ENCODE data around the gene KDM7A. TPM values are rescaled to one million over a fixed set of nuclear protein-coding genes. Genes with fewer than 3 reads are reported as not detected.

The KDM7A gene
- total RNA-seq, 1 donor from 2014 or later = 11.3 TPM

- DNase-seq (ENCODE audit: low spot score) = no peak
Measured at GRCh38 chr7:140056431-140057142, 120.2 kb downstream of the KDM7A start.

GRCh38 chr7:140055833-140056232, 121.0 kb downstream of the KDM7A start:
- no peak for DNase-seq (ENCODE audit: low spot score)

- no peak for DNase-seq (ENCODE audit: low spot score)
Measured at GRCh38 chr7:140054751-140055150, 122.0 kb downstream of the KDM7A start.

- DNase-seq (ENCODE audit: low spot score) = no peak
Measured at GRCh38 chr7:140053812-140054539, 122.8 kb downstream of the KDM7A start.

GRCh38 chr7:140051820-140052219, 125.0 kb downstream of the KDM7A start:
- DNase-seq (ENCODE audit: low spot score) = no peak

- DNase-seq (ENCODE audit: low spot score) = no peak
Measured at GRCh38 chr7:140050100-140050499, 126.7 kb downstream of the KDM7A start.

GRCh38 chr7:140049339-140050024, 127.3 kb downstream of the KDM7A start:
- DNase-seq (ENCODE audit: low spot score) = no peak

GRCh38 chr7:140048989-140049338, 127.8 kb downstream of the KDM7A start:
- no peak for DNase-seq (ENCODE audit: low spot score)

- DNase-seq (ENCODE audit: low spot score) = no peak
Measured at GRCh38 chr7:140048138-140048537, 128.6 kb downstream of the KDM7A start.

- DNase-seq (ENCODE audit: low spot score) = no peak
Measured at GRCh38 chr7:140047197-140047596, 129.6 kb downstream of the KDM7A start.

GRCh38 chr7:140045697-140046096, 131.1 kb downstream of the KDM7A start:
- DNase-seq (ENCODE audit: low spot score) = no peak

GRCh38 chr7:140044251-140044650, 132.5 kb downstream of the KDM7A start:
- no peak for DNase-seq (ENCODE audit: low spot score)

- DNase-seq (ENCODE audit: low spot score) = no peak
Measured at GRCh38 chr7:140042386-140042670, 134.5 kb downstream of the KDM7A start.

- DNase-seq (ENCODE audit: low spot score) = no peak
Measured at GRCh38 chr7:140041659-140042385, 135.0 kb downstream of the KDM7A start.

- DNase-seq (ENCODE audit: low spot score) = no peak
Measured at GRCh38 chr7:140039896-140040295, 136.9 kb downstream of the KDM7A start.

GRCh38 chr7:140039066-140039465, 137.7 kb downstream of the KDM7A start:
- no peak for DNase-seq (ENCODE audit: low spot score)

- peak; percentile 52 for DNase-seq (ENCODE audit: low spot score)
Measured at GRCh38 chr7:140036224-140036962, 140.4 kb downstream of the KDM7A start.

GRCh38 chr7:140035400-140036223, 141.2 kb downstream of the KDM7A start:
- DNase-seq (ENCODE audit: low spot score) = peak; percentile 14
